Liver (tissue), 9 donors: Measurements from ENCODE around the gene UTP15. TPM values are rescaled to one million over a fixed set of nuclear protein-coding genes. Genes with fewer than 3 reads are reported as not detected.

Experiments used
- DNase-seq: peaks from one replicate; pipeline ENCODE4 v3.0.0-alpha.2; 2017; ENCODE audit warnings: low spot score
- H3K27ac ChIP-seq, 2 donors: one replicate each; pipeline ENCODE4 v1.7.0; 2013; ENCODE audit warnings: inconsistent platforms in 2 of 2, low read length in 2 of 2, control low read depth in 1 of 2, low read depth in 1 of 2, mild to moderate bottlenecking in 1 of 2
- H3K27me3 ChIP-seq, 4 donors: one replicate each; pipeline versions ENCODE4 v1.6.1 to v1.7.0; 2013; ENCODE audit warnings: low read length in 3 of 4, inconsistent platforms in 1 of 4, mild to moderate bottlenecking in 1 of 4, moderate library complexity in 1 of 4; ENCODE audit not compliant: control insufficient read depth in 4 of 4, insufficient read depth in 4 of 4
- H3K36me3 ChIP-seq, 4 donors: one replicate each; pipeline versions ENCODE4 v1.6.1 to v1.7.0; 2013; ENCODE audit warnings: low read length in 3 of 4, mild to moderate bottlenecking in 3 of 4, low read depth in 1 of 4, moderate library complexity in 1 of 4; ENCODE audit not compliant: control insufficient read depth in 4 of 4, insufficient read depth in 3 of 4
- H3K4me1 ChIP-seq, 4 donors: one replicate each; pipeline versions ENCODE4 v1.6.1 to v1.7.0; 2013; ENCODE audit warnings: low read length in 3 of 4, mild to moderate bottlenecking in 3 of 4, moderate library complexity in 1 of 4; ENCODE audit not compliant: control insufficient read depth in 4 of 4, insufficient read depth in 4 of 4
- H3K4me3 ChIP-seq, 3 donors: one replicate each; pipeline versions ENCODE4 v1.6.1 to v1.7.0; 2013; ENCODE audit warnings: low read length in 3 of 3, control low read depth in 1 of 3, low read depth in 1 of 3, mild to moderate bottlenecking in 1 of 3
- H3K9ac ChIP-seq, 2 donors: one replicate each; pipeline ENCODE4 v1.7.0; 2013; ENCODE audit warnings: low read length in 2 of 2, mild to moderate bottlenecking in 2 of 2, moderate library complexity in 2 of 2, control low read depth in 1 of 2, low read depth in 1 of 2
- H3K9me3 ChIP-seq, 4 donors: one replicate each; pipeline versions ENCODE4 v1.6.1 to v1.7.0; 2013; ENCODE audit warnings: low read length in 3 of 4; ENCODE audit not compliant: control insufficient read depth in 4 of 4
- EGR1 ChIP-seq, 2 donors: IDR thresholded peaks; 2 replicates each; pipeline ENCODE4 v1.6.1; 2016 to 2018; ENCODE audit warnings: antibody characterized with exemption in 2 of 2, low read depth in 2 of 2
- FOXA1 ChIP-seq: IDR thresholded peaks from 2 replicates; pipeline ENCODE4 v1.6.1; 2016; ENCODE audit warnings: antibody characterized with exemption
- GABPA ChIP-seq, 2 donors: IDR thresholded peaks in 1 of 2; conservative IDR thresholded peaks in 1 of 2; 2 replicates each; pipeline ENCODE4 v1.6.1; 2016; ENCODE audit warnings: antibody characterized with exemption in 2 of 2, mild to moderate bottlenecking in 1 of 2, moderate library complexity in 1 of 2
- HNF4A ChIP-seq, 2 donors: conservative IDR thresholded peaks; 2 replicates each; pipeline ENCODE4 v1.6.1; 2016; ENCODE audit warnings: antibody characterized with exemption in 2 of 2, mild to moderate bottlenecking in 2 of 2
- NR2F2 ChIP-seq: IDR thresholded peaks from 2 replicates; pipeline ENCODE4 v1.6.1; 2016; ENCODE audit warnings: antibody characterized with exemption
- RXRA ChIP-seq, 2 donors: IDR thresholded peaks; 2 replicates each; pipeline ENCODE4 v1.6.1; 2017 to 2018; ENCODE audit warnings: antibody characterized with exemption in 2 of 2, mild to moderate bottlenecking in 1 of 2
- TAF1 ChIP-seq: conservative IDR thresholded peaks from 2 replicates; pipeline ENCODE4 v1.6.1; 2016; ENCODE audit warnings: antibody characterized with exemption, mild to moderate bottlenecking
- YY1 ChIP-seq: IDR thresholded peaks from 2 replicates; pipeline ENCODE4 v1.6.1; 2016; ENCODE audit warnings: antibody characterized with exemption, mild to moderate bottlenecking
- WGBS: extraction: QIAGEN DNeasy Blood & Tissue Kit; methylation state at CpG from one replicate; pipeline ENCODE4 v1.1.7; 2013; 5-methylcytosine and 5-hydroxymethylcytosine counted together
- polyA plus RNA-seq, 2 donors: library from polyadenylated mRNA; stranded (reverse) in 1 of 2; unstranded in 1 of 2; fragments of 200-250 nt in 1 of 2; fragments of >200 nt in 1 of 2; fragmentation: Nextera tagmentation in 1 of 2; extraction: Ambion mirVana in 1 of 2; gene quantifications; one replicate each; pipeline versions ENCODE4 v1.2.1 to v1.2.3, GENCODE V29; 2013 to 2015
- total RNA-seq, 2 donors: library from RNA; depleted of rRNA; stranded (reverse); fragments of >200 nt; gene quantifications; one replicate each; pipeline ENCODE4 v1.2.3, GENCODE V29; 2014
- TF ChIP-seq, protein P1 (sequence below): IDR thresholded peaks from 2 replicates; pipeline ENCODE4 v1.6.1; 2016; ENCODE audit warnings: antibody characterized with exemption, mild to moderate bottlenecking
- TF ChIP-seq, protein P2 (sequence below): IDR thresholded peaks from 2 replicates; pipeline ENCODE4 v1.6.1; 2016; ENCODE audit warnings: antibody characterized with exemption
- TF ChIP-seq, protein P3 (sequence below): fragments of 150-350 bp; IDR thresholded peaks from 2 replicates; pipeline ENCODE4 v1.5.1; 2017; ENCODE audit warnings: improper control_type of control experiment, low read depth, low read length; ENCODE audit not compliant: missing input control
- TF ChIP-seq, protein P4 (sequence below): IDR thresholded peaks from 2 replicates; pipeline ENCODE4 v1.6.1; 2016; ENCODE audit warnings: antibody characterized with exemption
- donor health status: healthy.
- donor health status: healthy.
- donor health status: healthy.
- donor health status: healthy.
- donor health status: healthy.

The UTP15 gene
- total and polyA plus RNA-seq, 4 donors, result 3.5 to 18.1 (median 5.4) TPM

DNA sequence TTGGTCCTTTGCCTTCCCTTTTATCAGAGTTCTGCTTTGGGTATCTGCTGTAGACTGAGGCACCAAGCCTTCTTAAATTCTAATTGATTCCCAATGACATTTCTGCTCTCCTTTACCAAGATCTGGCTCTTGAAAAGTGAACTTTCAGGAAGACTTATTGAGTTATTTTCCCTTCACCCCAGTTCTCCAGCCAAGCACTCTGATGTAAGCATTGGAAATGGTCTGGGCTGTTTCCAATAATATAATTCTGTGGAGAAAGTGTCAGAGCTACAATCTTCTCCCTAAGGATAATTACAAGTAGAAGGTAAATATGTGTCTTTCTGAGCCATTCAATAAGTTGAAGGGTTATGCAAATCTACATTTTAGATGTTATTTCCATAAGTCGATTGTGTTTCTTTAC, 36.5 kb upstream of the UTP15 start (continued):
- TF ChIP-seq, protein P1, sequence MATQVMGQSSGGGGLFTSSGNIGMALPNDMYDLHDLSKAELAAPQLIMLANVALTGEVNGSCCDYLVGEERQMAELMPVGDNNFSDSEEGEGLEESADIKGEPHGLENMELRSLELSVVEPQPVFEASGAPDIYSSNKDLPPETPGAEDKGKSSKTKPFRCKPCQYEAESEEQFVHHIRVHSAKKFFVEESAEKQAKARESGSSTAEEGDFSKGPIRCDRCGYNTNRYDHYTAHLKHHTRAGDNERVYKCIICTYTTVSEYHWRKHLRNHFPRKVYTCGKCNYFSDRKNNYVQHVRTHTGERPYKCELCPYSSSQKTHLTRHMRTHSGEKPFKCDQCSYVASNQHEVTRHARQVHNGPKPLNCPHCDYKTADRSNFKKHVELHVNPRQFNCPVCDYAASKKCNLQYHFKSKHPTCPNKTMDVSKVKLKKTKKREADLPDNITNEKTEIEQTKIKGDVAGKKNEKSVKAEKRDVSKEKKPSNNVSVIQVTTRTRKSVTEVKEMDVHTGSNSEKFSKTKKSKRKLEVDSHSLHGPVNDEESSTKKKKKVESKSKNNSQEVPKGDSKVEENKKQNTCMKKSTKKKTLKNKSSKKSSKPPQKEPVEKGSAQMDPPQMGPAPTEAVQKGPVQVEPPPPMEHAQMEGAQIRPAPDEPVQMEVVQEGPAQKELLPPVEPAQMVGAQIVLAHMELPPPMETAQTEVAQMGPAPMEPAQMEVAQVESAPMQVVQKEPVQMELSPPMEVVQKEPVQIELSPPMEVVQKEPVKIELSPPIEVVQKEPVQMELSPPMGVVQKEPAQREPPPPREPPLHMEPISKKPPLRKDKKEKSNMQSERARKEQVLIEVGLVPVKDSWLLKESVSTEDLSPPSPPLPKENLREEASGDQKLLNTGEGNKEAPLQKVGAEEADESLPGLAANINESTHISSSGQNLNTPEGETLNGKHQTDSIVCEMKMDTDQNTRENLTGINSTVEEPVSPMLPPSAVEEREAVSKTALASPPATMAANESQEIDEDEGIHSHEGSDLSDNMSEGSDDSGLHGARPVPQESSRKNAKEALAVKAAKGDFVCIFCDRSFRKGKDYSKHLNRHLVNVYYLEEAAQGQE, result no peak

DNA sequence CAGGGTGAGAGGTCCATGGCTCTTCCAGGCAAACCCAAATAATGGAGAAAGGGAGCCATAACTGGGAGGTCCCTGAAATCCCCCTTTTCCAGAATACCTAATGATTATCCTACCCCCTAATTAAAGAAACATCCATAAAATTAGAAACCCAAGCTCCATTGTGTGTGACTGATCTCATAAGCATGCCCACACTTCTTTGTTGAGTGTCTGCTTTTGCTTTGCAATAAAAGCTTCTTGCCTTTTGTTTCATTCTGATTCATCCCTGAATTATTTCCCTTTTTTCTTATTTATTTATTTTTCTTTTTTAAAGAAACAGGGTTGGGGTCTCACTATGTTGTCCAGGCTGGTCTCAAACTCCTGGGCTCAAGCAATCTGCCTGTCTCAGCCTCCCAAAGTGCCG, 34.2 kb upstream of the UTP15 start:
- 95% methylated on average over 1 of the region's 1 CpG for WGBS
- peaks cover 0 to 10% (median 3%) of the 10 kb centered on the region in 4 donors for H3K27me3 ChIP-seq
- DNase-seq, result no peak
- no peak overlapping the region for H3K27ac ChIP-seq
- H3K4me3 ChIP-seq, result no peak overlapping the region
- TF ChIP-seq, protein P2, sequence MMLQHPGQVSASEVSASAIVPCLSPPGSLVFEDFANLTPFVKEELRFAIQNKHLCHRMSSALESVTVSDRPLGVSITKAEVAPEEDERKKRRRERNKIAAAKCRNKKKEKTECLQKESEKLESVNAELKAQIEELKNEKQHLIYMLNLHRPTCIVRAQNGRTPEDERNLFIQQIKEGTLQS, result no peak
- TF ChIP-seq YY1, result no peak
- TF ChIP-seq, protein P3, sequence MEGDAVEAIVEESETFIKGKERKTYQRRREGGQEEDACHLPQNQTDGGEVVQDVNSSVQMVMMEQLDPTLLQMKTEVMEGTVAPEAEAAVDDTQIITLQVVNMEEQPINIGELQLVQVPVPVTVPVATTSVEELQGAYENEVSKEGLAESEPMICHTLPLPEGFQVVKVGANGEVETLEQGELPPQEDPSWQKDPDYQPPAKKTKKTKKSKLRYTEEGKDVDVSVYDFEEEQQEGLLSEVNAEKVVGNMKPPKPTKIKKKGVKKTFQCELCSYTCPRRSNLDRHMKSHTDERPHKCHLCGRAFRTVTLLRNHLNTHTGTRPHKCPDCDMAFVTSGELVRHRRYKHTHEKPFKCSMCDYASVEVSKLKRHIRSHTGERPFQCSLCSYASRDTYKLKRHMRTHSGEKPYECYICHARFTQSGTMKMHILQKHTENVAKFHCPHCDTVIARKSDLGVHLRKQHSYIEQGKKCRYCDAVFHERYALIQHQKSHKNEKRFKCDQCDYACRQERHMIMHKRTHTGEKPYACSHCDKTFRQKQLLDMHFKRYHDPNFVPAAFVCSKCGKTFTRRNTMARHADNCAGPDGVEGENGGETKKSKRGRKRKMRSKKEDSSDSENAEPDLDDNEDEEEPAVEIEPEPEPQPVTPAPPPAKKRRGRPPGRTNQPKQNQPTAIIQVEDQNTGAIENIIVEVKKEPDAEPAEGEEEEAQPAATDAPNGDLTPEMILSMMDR, result no peak
- no peak for TF ChIP-seq GABPA (IDR thresholded peaks at IDR 0.05 in 1 of 2, conservative IDR thresholded peaks at IDR 0.05 in 1 of 2)
- TF ChIP-seq RXRA (IDR thresholded peaks at IDR 0.05), result no peak
- TF ChIP-seq, protein P4, sequence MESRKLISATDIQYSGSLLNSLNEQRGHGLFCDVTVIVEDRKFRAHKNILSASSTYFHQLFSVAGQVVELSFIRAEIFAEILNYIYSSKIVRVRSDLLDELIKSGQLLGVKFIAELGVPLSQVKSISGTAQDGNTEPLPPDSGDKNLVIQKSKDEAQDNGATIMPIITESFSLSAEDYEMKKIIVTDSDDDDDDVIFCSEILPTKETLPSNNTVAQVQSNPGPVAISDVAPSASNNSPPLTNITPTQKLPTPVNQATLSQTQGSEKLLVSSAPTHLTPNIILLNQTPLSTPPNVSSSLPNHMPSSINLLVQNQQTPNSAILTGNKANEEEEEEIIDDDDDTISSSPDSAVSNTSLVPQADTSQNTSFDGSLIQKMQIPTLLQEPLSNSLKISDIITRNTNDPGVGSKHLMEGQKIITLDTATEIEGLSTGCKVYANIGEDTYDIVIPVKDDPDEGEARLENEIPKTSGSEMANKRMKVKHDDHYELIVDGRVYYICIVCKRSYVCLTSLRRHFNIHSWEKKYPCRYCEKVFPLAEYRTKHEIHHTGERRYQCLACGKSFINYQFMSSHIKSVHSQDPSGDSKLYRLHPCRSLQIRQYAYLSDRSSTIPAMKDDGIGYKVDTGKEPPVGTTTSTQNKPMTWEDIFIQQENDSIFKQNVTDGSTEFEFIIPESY, result no peak
- TF ChIP-seq HNF4A (conservative IDR thresholded peaks at IDR 0.05), result no peak
- TF ChIP-seq, protein P1, result no peak
- no peak for TF ChIP-seq TAF1
- no peak for TF ChIP-seq NR2F2
- no peak for TF ChIP-seq EGR1 (IDR thresholded peaks at IDR 0.05; ENCODE audit: low read depth in 2 of 2)
- no peak for TF ChIP-seq FOXA1
- no peaks in the 10 kb centered on the region for H3K36me3 ChIP-seq
- no peak overlapping the region for H3K9ac ChIP-seq
- peaks cover 0 to 6% (median 0%) of the 10 kb centered on the region in 4 donors for H3K9me3 ChIP-seq
- H3K4me1 ChIP-seq, result no peaks in the 10 kb centered on the region
